Trophoblast cell (in vitro differentiated cells and primary cell): ENCODE results near the gene CAMK2A.

Experiments
- DNase-seq, 2 donors: peaks; one replicate each; pipeline ENCODE4 v3.0.0-alpha.2; 2016
- H2AFZ ChIP-seq: 2 replicates; pipeline ENCODE4 v1.6.1; 2013; ENCODE audit warnings: low read length, moderate library complexity, mild to moderate bottlenecking; ENCODE audit not compliant: insufficient read depth, poor library complexity
- H2AK5ac ChIP-seq: 2 replicates; pipeline ENCODE4 v1.6.1; 2013; ENCODE audit warnings: mild to moderate bottlenecking, low read length
- H2BK120ac ChIP-seq: 2 replicates; pipeline ENCODE4 v1.6.1; 2013; ENCODE audit warnings: low read length, mild to moderate bottlenecking, moderate library complexity; ENCODE audit not compliant: insufficient read depth, poor library complexity
- H2BK12ac ChIP-seq: 2 replicates; pipeline ENCODE4 v1.6.1; 2013; ENCODE audit warnings: mild to moderate bottlenecking, low read length, moderate library complexity
- H2BK5ac ChIP-seq: 2 replicates; pipeline ENCODE4 v1.6.1; 2013; ENCODE audit warnings: low read length, low read depth, moderate library complexity, mild to moderate bottlenecking; ENCODE audit not compliant: poor library complexity
- H3K14ac ChIP-seq: 2 replicates; pipeline ENCODE4 v1.6.1; 2013; ENCODE audit warnings: mild to moderate bottlenecking, low read length
- H3K18ac ChIP-seq: 2 replicates; pipeline ENCODE4 v1.6.1; 2013; ENCODE audit warnings: mild to moderate bottlenecking, low read length
- H3K23ac ChIP-seq: 2 replicates; pipeline ENCODE4 v1.6.1; 2013; ENCODE audit warnings: low read length
- H3K27ac ChIP-seq: 2 replicates; pipeline ENCODE4 v1.5.1; 2013; ENCODE audit warnings: low read depth, mild to moderate bottlenecking, inconsistent platforms, low read length, moderate library complexity
- H3K27me3 ChIP-seq: 2 replicates; pipeline ENCODE4 v1.6.1; 2013; ENCODE audit warnings: inconsistent platforms, mild to moderate bottlenecking, low read length, moderate library complexity; ENCODE audit not compliant: insufficient read depth
- H3K36me3 ChIP-seq, 2 experiments: 1 replicate in 1 of 2; 2 replicates in 1 of 2; pipeline ENCODE4 v1.6.1; 2013; ENCODE audit warnings: low read length in 2 of 2, mild to moderate bottlenecking in 2 of 2, moderate library complexity in 1 of 2; ENCODE audit not compliant: insufficient read depth in 2 of 2, control insufficient read depth in 1 of 2
- H3K4ac ChIP-seq: 2 replicates; pipeline ENCODE4 v1.6.1; 2013; ENCODE audit warnings: low read depth, mild to moderate bottlenecking, low read length, moderate library complexity
- H3K4me1 ChIP-seq, 2 experiments: 1 replicate in 1 of 2; 2 replicates in 1 of 2; pipeline ENCODE4 v1.6.1; 2013; ENCODE audit warnings: low read length in 2 of 2, mild to moderate bottlenecking in 2 of 2, moderate library complexity in 1 of 2; ENCODE audit not compliant: insufficient read depth in 2 of 2, control insufficient read depth in 1 of 2
- H3K4me2 ChIP-seq: 2 replicates; pipeline ENCODE4 v1.6.1; 2013; ENCODE audit warnings: inconsistent platforms, mild to moderate bottlenecking, low read length, moderate library complexity
- H3K4me3 ChIP-seq: 2 replicates; pipeline ENCODE4 v1.5.1; 2013; ENCODE audit warnings: mild to moderate bottlenecking, low read depth, low read length, inconsistent platforms
- H3K79me1 ChIP-seq: one replicate; pipeline ENCODE4 v1.6.1; 2013; ENCODE audit warnings: low read length
- H3K79me2 ChIP-seq: 2 replicates; pipeline ENCODE4 v1.6.1; 2013; ENCODE audit warnings: low read length, mild to moderate bottlenecking; ENCODE audit not compliant: control insufficient read depth, insufficient read depth, poor library complexity
- H3K9ac ChIP-seq: 2 replicates; pipeline ENCODE4 v1.6.1; 2013; ENCODE audit warnings: mild to moderate bottlenecking, low read length
- H3K9me3 ChIP-seq: 2 replicates; pipeline ENCODE4 v1.6.1; 2013; ENCODE audit warnings: low read depth, mild to moderate bottlenecking, control low read depth, inconsistent platforms, low read length; ENCODE audit not compliant: insufficient read depth
- H4K12ac ChIP-seq: 2 replicates; pipeline ENCODE4 v1.6.1; 2013; ENCODE audit warnings: low read depth, mild to moderate bottlenecking, low read length, moderate library complexity
- H4K8ac ChIP-seq: 2 replicates; pipeline ENCODE4 v1.6.1; 2013; ENCODE audit warnings: low read depth, mild to moderate bottlenecking, low read length, moderate library complexity
- H4K91ac ChIP-seq: one replicate; pipeline ENCODE4 v1.6.1; 2013; ENCODE audit warnings: low read depth, mild to moderate bottlenecking, low read length, moderate library complexity
- WGBS: extraction: QIAGEN DNeasy Blood & Tissue Kit; methylation state at CpG from one replicate; pipeline ENCODE4 v1.1.7; 2013; ENCODE audit warnings: missing lambda C conversion rate; ENCODE audit not compliant: insufficient read length, insufficient coverage; ENCODE audit errors: extremely low coverage; 5-methylcytosine and 5-hydroxymethylcytosine counted together

Gene CAMK2A

GRCh38 chr5:150286820-150287219 is 2.8 kb downstream of the CAMK2A start:
- no CpG with 5 or more reads among the region's 5 CpGs for WGBS
- no peaks in the 10 kb centered on the region for H3K27me3 ChIP-seq
- H2BK120ac ChIP-seq = no peak overlapping the region
- H2BK12ac ChIP-seq = no peak overlapping the region
- no peak overlapping the region for H2BK5ac ChIP-seq
- no peak overlapping the region for H3K4me3 ChIP-seq
- no peaks in the 10 kb centered on the region for H3K79me1 ChIP-seq
- no peak overlapping the region for H3K27ac ChIP-seq
- no peak overlapping the region for H3K18ac ChIP-seq
- H4K91ac ChIP-seq = no peak overlapping the region
- H3K9me3 ChIP-seq = no peaks in the 10 kb centered on the region
- H3K36me3 ChIP-seq = no peaks in the 10 kb centered on the region
- no peak overlapping the region for H3K9ac ChIP-seq
- no peak overlapping the region for H2AK5ac ChIP-seq
- H2AFZ ChIP-seq = no peak overlapping the region
- H3K4me2 ChIP-seq = no peak overlapping the region
- no peak overlapping the region for H4K12ac ChIP-seq
- H4K8ac ChIP-seq = no peak overlapping the region
- DNase-seq = peak; percentile 55 to 78
- no peak overlapping the region for H3K4ac ChIP-seq
- H3K79me2 ChIP-seq = no peaks in the 10 kb centered on the region
- H3K14ac ChIP-seq = no peak overlapping the region
- H3K23ac ChIP-seq = no peak overlapping the region
- H3K4me1 ChIP-seq = no peaks in the 10 kb centered on the region

GRCh38 chr5:150285114-150285513 is 4.5 kb downstream of the CAMK2A start:
- DNase-seq = no peak
- Histone ChIP-seq H4K91ac (no peak overlapping the region), H2AK5ac (no peak overlapping the region), H3K27ac (no peak overlapping the region), H3K9me3 (no peaks in the 10 kb centered on the region), H3K27me3 (no peaks in the 10 kb centered on the region), H2BK12ac (no peak overlapping the region), H3K36me3 (no peaks in the 10 kb centered on the region), H3K23ac (no peak overlapping the region), H3K79me1 (no peaks in the 10 kb centered on the region), H3K4ac (no peak overlapping the region), H3K4me3 (no peak overlapping the region), H3K9ac (no peak overlapping the region), H4K8ac (no peak overlapping the region), H3K4me2 (no peak overlapping the region), H3K14ac (no peak overlapping the region), H2AFZ (no peak overlapping the region), H2BK5ac (no peak overlapping the region), H3K79me2 (no peaks in the 10 kb centered on the region), H2BK120ac (no peak overlapping the region), H3K18ac (no peak overlapping the region), H4K12ac (no peak overlapping the region), H3K4me1 (no peaks in the 10 kb centered on the region)
- no CpG with 5 or more reads among the region's 7 CpGs for WGBS

GRCh38 chr5:150284311-150284710 is 5.3 kb downstream of the CAMK2A start:
- no peak overlapping the region for H2BK5ac ChIP-seq
- H3K4me2 ChIP-seq = no peak overlapping the region
- no peaks in the 10 kb centered on the region for H3K79me2 ChIP-seq
- H3K27me3 ChIP-seq = no peaks in the 10 kb centered on the region
- no peaks in the 10 kb centered on the region for H3K4me1 ChIP-seq
- no peak overlapping the region for H4K8ac ChIP-seq
- H3K36me3 ChIP-seq = no peaks in the 10 kb centered on the region
- no peaks in the 10 kb centered on the region for H3K79me1 ChIP-seq
- no peak overlapping the region for H4K12ac ChIP-seq
- H3K18ac ChIP-seq = no peak overlapping the region
- no peak overlapping the region for H3K4me3 ChIP-seq
- no peak overlapping the region for H4K91ac ChIP-seq
- whole genome bisulfite sequencing = no CpG with 5 or more reads among the region's 13 CpGs
- no peak overlapping the region for H3K4ac ChIP-seq
- H3K9me3 ChIP-seq = no peaks in the 10 kb centered on the region
- H3K27ac ChIP-seq = no peak overlapping the region
- no peak overlapping the region for H2BK120ac ChIP-seq
- H2AK5ac ChIP-seq = no peak overlapping the region
- no peak overlapping the region for H3K9ac ChIP-seq
- H3K23ac ChIP-seq = no peak overlapping the region
- no peak overlapping the region for H2BK12ac ChIP-seq
- H2AFZ ChIP-seq = no peak overlapping the region
- DNase-seq = no peak
- H3K14ac ChIP-seq = no peak overlapping the region

GRCh38 chr5:150283904-150284303 is 5.7 kb downstream of the CAMK2A start:
- no peak overlapping the region for H2AFZ ChIP-seq
- H2AK5ac ChIP-seq = no peak overlapping the region
- H3K23ac ChIP-seq = no peak overlapping the region
- no peak overlapping the region for H4K12ac ChIP-seq
- no peak overlapping the region for H3K18ac ChIP-seq
- H3K4ac ChIP-seq = no peak overlapping the region
- no peak for DNase-seq
- H3K14ac ChIP-seq = no peak overlapping the region
- no peak overlapping the region for H4K91ac ChIP-seq
- no peaks in the 10 kb centered on the region for H3K27me3 ChIP-seq
- H3K4me1 ChIP-seq = no peaks in the 10 kb centered on the region
- no peak overlapping the region for H3K27ac ChIP-seq
- no peak overlapping the region for H3K4me3 ChIP-seq
- H3K79me2 ChIP-seq = no peaks in the 10 kb centered on the region
- WGBS = no CpG with 5 or more reads among the region's 3 CpGs
- no peak overlapping the region for H4K8ac ChIP-seq
- no peak overlapping the region for H3K4me2 ChIP-seq
- no peak overlapping the region for H2BK12ac ChIP-seq
- no peaks in the 10 kb centered on the region for H3K36me3 ChIP-seq
- H3K9me3 ChIP-seq = no peaks in the 10 kb centered on the region
- H3K79me1 ChIP-seq = no peaks in the 10 kb centered on the region
- H2BK120ac ChIP-seq = no peak overlapping the region
- no peak overlapping the region for H2BK5ac ChIP-seq
- H3K9ac ChIP-seq = no peak overlapping the region
